Measurements from ENCODE around the gene STAU1.
"Not testable (repeated sequence)": the region's sequence is repeated elsewhere in the genome, so short reads cannot be mapped to it uniquely, and the experiment has no call there.

DNA sequence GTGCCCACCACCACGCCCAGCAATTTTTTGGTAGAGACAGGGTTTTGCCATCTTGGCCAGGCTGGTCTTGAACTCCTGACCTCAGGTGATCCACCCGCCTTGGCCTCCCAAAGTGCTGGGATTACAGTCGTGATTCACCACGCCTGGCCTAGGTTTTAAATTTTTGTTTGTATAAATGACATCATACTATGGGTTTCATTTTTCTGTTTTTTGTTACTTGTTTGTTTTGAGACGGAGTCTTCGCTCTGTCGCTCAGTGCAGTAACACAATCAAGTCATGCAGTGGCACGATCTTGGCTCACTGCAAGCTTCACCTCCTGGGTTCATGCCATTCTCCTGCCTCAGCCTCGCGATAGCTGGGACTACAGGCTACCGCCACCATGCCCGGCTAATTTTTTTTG is 105.8 kb downstream of the STAU1 start:
- TF ChIP-seq POLR2AphosphoS5 (IDR thresholded peaks at IDR 0.05; ENCODE audit: borderline replicate concordance, low read depth, low read length); EZH2 (IDR thresholded peaks at IDR 0.05): not testable (repeated sequence)
